Stimulated activated CD8-positive, alpha-beta memory T cell treated with anti-CD3 and anti-CD28 coated beads, Interleukin-15, amount 100 ng/mL, for 48 hours (primary cell): ENCODE results near the gene EXOSC5.

Experiments used
- DNase-seq, 2 donors: peaks; one replicate each; pipeline ENCODE4 v3.0.0-alpha.2; 2020; ENCODE audit warnings: low read depth in 2 of 2

EXOSC5 gene

DNA sequence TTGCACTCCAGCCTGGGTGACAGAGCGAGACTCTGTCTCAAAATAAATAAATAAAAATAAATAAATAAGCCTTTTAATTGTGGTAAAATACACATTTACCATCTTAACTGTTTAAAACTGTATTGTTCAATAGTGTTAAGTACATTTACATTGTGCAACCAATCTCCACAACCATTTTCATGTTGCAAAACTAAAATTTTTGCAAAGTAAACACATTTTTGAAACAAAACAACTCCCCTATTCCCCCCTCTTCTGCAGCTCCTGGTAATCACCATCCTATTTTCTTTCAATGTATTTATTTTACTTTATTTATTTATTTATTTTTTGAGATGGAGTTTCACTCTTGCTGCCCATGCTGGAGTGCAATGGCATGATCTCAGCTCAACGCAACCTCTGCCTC is 27.4 kb downstream of the EXOSC5 start:
- no peak for DNase-seq

DNA sequence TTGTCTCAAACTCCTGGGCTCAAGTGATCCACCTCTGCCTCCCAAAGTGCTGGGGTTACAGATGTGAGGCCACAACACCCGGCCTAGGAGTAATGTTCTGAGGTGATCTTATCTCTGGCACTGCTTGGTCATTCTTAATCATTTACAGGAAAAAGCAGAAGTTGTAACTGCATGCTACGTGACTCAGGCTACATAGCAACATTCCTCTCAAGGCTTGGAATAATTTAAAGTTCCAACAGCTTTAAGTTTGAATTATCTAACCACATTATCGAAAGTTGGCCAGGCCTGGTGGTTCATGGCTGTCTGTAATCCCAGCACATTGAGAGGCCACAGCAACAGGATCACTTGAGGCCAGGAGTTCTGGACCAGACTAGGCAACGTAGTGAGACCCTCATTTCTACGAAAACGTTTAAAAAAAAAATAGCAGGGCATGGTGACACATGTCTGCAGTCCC is 29.3 kb downstream of the EXOSC5 start:
- DNase-seq, result no peak

DNA sequence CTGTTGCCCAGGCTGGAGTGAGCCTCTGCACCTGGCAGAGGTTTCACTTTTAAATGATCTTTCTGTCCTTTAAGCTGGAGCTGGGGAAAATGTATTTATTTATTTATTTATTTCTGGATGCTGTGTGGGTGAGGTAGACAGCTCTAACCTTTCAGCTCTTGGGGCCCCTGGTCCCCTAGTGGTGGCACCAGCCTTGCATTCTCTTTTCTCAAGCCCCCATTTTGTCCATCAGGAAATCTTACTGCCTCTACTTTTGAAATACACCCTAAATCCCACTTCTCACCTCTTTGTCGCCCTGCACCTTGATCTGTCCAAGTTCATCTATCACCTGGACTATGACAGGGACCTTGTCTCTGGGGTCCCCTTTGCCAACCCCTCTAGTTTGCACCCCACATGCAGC is 31.1 kb downstream of the EXOSC5 start:
- no peak for DNase-seq

DNA sequence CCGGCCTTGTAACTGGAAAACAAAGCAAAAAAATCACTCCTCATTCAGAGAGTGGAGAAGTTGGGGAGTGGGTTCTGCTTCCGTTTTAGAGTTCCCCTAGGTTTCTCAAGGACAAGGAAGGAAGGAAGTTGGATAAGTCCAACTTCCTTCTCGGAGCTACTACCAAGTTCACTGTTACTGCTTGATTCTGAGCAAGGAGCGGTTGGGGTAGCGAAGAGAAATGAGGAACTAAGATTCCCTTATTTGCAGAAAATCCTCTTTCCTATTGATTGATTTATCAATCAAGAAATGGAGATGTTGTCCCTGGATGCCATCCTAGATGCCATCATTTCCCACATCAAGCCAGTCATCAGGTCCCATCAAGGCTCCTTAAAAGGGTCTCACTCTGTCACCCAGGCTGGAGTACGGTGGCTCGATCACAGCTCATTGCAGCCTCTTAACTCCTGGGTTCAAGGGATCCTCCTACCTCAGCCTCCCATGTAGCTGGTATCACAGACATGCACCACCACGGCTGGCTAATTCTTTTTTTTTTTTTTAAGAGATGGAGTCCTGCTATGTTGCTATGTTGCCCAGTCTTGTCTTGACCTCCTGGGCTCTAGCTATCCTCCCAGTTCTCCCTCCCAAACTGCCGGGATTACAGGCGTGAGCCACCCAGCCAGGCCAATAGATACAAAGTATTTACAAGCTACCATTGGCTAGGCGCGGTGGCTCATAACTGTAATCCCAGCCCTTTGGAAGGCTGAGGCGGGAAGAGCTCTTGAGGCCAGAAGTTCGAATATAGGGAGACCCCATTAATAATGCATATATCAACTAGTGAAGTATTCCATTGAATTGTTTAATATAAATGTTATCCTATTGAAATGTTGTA is 32.4 kb downstream of the EXOSC5 start:
- DNase-seq, result no peak

DNA sequence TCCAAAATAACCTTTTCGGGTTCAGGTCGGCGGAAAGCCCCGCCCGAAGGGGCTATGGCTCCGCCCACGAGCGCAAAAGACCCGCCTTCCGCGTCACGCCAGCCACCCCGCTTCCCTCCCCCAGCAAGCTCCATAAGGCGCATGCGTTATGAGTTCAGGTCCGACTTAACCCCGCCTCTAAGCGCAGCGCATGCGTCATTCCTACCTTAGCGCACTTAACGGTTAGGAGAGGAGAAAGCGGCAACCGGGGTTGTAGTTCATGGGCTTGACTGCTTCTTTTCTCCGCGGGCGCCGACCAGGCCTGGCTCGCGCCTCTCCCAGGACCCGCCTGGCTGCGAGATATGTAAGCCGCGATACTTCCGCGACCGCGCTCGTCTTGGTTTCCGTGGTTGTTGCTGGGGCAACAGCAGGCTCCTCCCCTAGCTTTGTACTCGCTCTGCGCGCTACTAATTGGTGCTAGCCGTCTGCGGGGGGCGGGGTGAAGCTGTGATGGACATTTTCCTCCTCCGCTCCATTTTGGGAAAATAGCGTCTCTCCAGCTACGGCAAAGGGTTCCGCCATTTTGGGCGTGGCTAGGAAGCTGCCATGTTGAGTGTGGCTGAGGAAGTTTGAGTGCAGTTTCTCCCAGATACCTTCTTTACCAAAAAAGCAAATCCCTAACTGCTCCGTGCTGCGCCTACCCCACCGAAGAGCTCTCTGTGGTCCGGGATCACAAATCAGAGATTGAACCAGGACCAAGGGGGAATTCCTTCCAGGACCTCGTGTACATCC is 33.2 kb downstream of the EXOSC5 start, which contains the start of gene B9D2:
B9D2 (minus strand) TSS at position 397 of the 771 bp plus-strand sequence. CDS start 630 bp downstream, outside the sequence.
- peak; percentile 93 to 96 for DNase-seq

DNA sequence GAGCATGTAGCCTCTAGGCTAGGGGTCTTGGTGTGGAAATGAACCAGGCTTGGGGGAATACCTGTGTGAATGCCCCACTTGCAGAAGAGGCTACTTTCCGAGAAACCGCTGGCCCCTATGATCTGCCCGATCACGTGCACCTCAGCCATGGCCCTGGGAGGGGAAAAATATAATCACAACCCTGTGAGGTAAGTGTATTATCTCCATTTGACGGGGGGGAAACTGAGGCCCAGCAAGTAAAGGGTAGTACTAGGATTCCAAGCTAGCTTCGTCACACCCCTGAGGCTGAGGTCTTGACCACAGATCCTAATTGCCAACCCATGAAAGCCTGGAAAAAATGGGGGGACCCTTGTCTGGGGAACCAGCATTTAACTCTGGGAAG is 33.8 kb downstream of the EXOSC5 start:
- no peak for DNase-seq

DNA sequence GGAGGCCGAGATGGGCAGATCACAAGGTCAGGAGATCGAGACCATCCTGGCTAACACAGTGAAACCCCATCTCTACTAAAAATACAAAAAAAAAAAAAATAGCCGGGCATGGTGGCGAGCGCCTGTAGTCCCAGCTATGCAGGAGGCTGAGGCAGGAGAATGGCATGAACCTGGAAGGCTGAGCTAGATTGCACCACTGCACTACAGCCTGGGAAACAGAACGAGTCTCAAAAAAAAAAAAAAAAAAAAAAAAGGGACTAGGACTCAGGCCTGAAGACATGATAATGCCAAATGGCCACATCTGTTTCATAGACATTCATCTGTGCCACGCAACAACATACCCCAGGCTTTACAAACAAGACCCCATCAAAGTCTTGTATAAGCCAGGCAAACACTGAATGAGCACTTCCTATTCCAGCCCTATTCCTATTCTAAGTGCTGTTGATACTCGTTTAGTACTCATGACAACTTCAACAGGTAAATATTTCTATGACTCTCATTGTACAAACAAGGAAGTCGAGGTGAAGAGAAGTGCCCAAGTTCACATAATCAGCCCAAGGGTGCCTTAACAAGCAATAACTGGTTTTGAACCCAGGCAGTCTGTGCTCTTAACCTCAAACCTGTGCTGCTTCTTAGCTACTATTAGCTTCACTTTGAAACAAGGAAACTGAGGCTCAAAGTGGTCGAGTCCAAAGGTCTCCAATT is 34.9 kb downstream of the EXOSC5 start:
- DNase-seq, result no peak

DNA sequence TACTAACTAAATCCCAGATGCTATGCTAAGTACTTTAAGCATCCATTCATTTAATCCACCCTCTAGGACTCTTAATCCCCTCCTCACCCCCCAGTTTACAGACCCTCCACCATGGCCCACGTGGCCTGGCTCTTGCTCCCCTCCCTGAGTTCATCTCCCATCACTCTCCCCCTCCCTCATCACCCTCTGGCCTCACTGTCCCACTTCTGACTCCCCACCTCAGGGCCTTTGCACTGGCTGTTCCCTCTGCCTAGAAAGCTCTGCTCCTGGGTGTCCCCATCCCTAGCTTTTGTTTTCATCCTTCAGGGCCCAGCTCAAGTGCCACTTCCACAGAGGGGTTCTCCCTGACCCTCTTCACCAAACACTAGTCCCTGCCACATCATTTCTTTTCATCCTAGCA is 37.4 kb downstream of the EXOSC5 start:
- DNase-seq, result no peak

DNA sequence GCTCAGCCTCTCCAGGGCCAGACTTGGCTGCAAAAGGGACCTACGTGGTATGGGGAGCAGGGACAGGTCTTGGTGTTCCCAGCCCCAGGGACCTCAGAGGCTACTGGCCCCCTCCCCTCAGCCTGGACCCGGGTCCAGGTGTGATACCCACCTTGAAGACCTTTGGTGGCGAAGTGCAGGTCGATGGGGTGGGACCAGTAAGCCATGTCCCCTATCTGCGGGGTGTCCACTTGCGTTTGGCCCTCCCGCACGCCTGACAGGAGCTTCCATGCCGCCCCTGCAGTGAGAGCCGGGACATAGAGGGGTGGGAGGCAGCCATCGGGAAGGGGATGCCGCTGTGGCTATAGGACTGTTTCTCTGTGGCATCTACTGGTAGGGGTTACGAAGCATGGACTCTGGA is 39.4 kb downstream of the EXOSC5 start:
- no peak for DNase-seq

DNA sequence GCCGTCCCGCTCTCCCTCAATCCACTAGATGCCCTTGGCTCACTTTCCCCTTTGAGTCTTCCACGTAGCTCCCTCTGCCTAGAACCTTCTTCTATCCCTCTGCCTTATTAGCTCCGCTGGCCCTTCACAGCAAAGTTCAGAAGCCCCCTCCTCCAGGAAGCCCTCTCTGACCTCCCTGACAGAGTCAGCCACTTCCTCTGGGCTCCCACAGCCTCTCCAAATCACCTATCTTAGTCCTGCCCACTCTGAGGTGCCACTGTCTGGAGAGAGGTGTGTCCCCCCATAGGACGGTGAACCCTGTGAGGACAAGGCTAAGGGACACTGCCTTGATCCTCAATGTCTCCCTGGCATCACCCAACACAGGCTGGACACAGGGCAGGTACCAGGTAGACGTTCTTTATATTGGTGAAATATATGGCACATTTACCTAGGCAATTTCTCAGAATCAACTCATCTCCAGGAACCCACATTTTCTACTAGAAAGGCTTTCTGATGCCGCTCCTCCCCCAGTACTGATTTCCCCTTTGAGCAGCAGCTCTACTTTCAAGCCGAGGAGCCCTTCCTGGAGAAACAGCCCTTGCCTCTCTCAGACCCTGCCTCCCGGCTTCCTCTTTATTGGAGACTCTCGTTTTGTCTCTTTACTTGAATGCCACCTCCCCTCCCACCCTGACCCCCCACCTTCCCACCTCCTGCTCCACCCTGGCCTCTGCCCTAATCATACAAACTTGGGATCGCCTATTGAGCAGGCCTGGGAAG is 40.0 kb downstream of the EXOSC5 start:
- DNase-seq, result no peak

DNA sequence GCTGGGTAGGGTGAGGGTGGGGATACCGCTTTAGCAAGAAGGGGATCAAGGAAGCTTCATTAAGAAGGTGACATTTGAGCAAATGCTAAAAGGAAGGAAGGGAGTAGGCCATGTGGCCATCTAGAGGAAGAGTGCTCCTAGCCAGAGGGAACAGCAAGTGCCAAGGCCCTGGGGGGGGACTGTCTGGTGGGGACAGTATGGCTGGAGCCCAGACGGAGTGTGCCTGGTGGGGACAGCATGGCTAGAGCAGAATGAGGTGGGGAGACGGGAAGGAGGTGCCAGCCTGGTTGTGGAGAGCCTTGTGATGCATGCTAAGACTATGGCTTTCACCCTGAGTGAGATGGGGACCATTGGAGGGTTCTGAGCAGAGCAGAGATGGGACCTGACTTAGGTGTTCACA is 41.4 kb downstream of the EXOSC5 start:
- DNase-seq, result no peak

DNA sequence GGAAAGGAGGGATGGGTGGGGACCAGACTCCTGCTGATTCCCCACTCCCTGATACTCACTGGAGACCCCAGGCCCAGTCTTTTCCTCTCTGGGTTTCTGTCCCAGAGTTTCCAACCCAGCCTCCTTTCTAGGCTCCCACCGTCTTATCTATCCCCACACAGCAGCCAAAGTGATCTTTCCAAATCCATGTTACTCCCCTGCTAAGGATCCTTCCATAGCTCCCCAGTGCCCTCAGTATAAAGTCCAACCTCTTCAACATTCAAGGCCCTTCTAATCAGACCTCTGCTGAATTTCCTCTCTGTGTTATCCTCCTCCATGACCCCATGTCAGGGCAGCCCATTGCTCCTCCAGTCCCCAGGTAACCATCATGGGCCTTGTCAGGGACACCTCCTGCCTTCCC is 42.1 kb downstream of the EXOSC5 start:
- DNase-seq, result no peak

DNA sequence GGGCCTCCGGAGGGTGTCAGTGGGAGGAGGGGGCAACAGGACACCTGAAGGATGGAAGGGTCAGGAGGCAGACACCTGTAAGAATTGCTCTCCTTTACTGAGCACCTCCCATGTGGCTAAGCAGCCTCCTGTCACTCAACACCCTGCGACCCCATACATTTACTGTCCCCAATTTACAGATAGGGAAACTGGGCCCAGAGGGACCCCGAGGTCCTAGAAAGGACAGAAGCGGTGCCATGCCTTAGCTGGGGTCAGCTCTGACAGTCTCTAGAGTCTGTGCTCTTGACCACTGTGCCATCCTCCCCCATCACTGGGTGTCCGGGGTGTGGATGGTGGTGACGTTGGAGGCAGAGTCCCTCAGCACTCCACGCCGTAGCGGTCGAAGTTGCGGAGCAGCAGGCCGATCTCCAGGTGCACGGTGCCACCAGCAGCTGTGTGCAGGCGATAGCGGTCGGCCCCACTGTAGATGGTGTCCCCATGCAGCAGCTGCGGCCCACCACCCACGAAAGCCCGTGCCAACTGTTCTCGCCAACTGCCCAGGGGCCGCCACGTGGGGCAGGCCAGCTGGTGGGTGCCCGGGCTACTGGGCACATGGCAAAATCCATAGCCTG is 42.7 kb downstream of the EXOSC5 start:
- no peak for DNase-seq

DNA sequence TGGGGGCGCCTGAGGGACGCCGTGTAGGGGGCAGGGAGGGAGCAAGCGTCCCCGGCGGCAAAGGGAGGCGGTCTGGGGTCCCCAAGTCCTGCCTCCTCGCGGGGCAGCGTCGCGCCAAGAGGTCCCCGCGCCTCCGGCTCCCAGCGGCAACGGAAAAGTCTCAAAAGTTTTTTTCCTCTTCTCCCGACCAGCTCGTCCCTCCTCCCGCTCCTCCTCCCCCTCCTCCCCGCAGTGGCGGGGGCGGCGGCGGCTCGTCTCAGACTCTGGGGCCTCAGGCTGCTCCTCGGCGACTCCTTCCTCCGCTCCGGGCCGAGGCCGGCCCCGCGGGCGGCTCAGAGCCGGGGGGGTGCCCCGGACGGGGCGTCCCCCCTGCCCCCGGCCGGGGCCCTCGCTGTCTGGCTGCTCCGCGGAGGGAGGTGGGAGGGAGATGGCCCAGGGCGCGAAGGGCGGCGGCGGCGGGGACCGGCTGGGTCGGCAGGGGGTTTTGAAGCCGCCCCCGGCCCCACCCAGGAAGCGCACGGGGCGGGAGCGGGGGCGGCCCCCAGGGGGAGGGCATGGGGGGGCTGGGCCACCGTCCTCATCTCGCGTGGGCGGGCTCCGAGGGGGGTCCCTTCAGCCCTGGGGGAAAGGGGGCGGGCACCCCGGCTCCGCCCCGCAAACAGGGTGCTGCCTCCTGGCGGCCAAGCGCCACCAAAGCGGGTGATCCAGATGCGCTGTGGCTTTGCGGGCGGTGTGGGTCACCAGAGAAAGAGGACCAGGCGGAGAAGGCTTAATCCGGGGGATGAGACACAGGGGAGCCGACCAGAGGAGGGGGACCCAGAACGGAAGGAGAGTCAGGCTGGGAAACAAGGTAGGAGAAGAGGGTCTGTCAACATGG is 43.5 kb downstream of the EXOSC5 start, which contains the start of gene TGFB1:
TGFB1 (minus strand) TSS at position 457 of the 877 bp plus-strand sequence. CDS start 878 bp downstream, outside the sequence.
- DNase-seq, result peak; percentile 84 to 89

DNA sequence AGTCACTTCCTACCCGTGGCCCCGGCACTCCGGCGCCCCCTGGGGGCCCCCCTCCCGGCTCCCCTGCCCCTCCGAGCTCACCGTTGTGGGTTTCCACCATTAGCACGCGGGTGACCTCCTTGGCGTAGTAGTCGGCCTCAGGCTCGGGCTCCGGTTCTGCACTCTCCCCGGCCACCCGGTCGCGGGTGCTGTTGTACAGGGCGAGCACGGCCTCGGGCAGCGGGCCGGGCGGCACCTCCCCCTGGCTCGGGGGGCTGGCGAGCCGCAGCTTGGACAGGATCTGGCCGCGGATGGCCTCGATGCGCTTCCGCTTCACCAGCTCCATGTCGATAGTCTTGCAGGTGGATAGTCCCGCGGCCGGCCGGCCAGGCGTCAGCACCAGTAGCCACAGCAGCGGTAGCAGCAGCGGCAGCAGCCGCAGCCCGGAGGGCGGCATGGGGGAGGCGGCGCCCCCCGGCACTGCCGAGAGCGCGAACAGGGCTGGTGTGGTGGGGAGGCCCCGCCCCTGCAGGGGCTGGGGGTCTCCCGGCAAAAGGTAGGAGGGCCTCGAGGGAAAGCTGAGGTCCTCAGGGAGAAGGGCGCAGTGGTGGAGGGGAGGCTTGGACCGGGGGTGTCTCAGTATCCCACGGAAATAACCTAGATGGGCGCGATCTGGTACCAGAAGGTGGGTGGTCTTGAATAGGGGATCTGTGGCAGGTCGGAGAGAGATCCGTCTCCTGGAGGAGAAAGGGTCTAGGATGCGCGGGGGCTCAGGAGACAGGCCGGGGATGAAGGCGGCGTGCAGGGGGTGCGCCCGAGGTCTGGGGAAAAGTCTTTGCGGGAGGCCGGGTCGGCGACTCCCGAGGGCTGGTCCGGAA is 44.3 kb downstream of the EXOSC5 start:
- DNase-seq, result peak; percentile 69 to 70

DNA sequence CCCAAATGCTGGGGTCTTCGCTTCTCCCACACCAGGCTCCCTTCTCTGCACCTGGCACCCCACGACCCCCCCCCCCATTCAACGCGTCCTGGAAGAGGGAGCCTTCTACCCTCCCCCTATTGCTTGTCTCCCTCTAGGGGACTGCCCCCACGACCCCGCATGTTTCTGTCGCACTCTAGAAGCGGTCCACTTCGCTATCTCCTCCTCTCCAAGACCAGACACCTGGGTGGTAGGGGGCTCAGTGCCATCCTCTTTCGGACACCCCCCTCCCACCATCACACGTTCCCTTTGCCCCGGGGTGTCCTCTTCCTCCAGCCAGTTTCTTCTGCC is 44.9 kb downstream of the EXOSC5 start:
- no peak for DNase-seq

DNA sequence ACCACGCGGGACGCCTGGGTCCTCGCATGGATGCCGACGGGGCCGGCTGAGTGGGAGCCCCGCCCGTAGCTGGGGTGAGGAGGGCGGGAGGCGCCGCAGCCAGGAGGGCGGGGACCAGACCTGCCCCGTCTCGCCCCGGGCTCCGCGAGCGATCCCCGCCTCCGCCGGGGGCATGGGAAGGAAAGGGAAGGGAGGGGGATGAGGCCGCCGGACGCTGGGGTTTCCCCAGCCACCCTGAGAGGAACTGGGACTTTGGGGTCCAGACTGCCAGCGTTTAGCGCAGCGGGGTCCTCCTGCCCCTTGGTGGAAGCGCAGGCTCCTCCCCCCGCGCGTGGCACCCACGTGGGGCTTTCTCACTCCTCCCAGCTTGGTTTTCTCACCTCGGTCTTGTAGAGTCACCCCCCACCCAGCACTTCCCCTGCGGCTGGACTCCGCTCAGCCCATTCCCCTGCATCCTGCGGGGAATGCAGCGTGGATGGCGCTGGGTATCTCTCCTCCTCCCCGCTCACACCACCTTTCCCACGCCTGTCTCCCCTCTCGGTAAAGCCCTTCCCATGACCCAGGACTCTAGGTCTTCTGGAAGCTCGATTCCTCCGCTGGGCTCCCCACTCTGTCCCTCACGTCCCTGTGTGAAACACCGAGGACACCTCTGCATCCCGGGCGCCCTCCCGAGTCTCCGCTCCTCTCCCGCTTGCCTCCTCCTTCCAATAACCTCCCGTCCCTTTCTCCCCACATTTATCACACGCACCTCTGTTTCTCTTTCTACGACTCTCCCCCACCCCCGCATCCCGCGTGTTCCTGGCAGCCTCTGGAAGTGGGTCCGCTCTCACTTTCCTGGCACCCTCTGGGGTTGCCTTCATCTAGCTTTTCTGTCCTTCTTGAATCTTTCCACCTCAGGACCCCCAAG is 45.6 kb downstream of the EXOSC5 start:
- DNase-seq, result peak; percentile 72 to 85

DNA sequence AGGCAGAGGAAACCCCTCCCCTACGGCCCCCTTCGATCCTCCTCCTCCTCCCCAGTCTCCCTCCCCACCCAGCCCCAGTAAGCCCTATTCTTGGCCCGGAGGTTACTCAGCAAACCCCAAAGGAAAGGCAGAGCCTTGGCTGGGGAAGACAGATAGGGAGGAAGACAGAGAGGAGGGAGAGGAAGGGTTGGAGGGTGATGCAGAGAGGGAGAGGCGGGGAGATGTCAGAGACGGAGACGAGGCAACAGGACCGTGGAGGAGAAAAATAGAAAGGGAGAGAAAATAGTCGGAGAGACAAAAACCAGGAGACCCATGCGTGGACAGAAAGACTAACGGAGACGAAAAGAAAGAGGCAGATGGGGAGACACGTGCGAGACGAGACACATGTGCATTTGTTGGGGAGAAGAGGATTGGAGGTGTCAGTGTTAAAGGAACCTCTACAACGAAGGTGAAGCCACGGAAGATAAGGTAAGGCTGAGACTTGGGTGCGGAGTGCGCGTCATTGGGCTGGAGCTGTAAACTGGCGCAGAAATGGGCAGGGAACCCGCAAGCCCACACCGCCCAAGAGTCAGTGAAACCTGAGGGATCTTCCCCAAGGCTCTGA is 46.3 kb downstream of the EXOSC5 start:
- no peak for DNase-seq
